Natural killer cell (primary cell): ENCODE data around the gene EGFLAM. TPM values are rescaled to one million over a fixed set of nuclear protein-coding genes. Genes with fewer than 3 reads are reported as not detected.

Experiments used
- ATAC-seq, 3 donors: fragments of 150-1000 bp in 2 of 3; fragments of 200-7000 bp in 1 of 3; cut with Tn5 transposase; 1 replicate in 1 of 3; 2 replicates in 2 of 3; pipeline ENCODE4 v1.10.0; 2021; ENCODE audit warnings: mild to moderate bottlenecking in 2 of 3, moderate library complexity in 2 of 3
- DNase-seq, 2 donors: peaks; one replicate each; pipeline versions ENCODE4 v3.0.0 to v3.0.0-alpha.2; 2013 to 2021; ENCODE audit warnings: mixed read lengths in 1 of 2
- H3K27ac ChIP-seq: one replicate; pipeline ENCODE4 v1.5.1; 2013; ENCODE audit warnings: mild to moderate bottlenecking, low read length
- H3K27me3 ChIP-seq: one replicate; pipeline ENCODE4 v1.6.1; 2013; ENCODE audit warnings: low read length; ENCODE audit not compliant: control insufficient read depth, insufficient read depth
- H3K36me3 ChIP-seq: one replicate; pipeline ENCODE4 v1.6.1; 2013; ENCODE audit warnings: low read length; ENCODE audit not compliant: control insufficient read depth, insufficient read depth
- H3K4me1 ChIP-seq: one replicate; pipeline ENCODE4 v1.6.1; 2013; ENCODE audit warnings: low read length; ENCODE audit not compliant: control insufficient read depth, insufficient read depth
- H3K4me3 ChIP-seq: one replicate; pipeline ENCODE4 v1.5.1; 2013; ENCODE audit warnings: low read length
- H3K9me3 ChIP-seq: one replicate; pipeline ENCODE4 v1.6.1; 2013; ENCODE audit warnings: low read length; ENCODE audit not compliant: control insufficient read depth, insufficient read depth
- H3K27ac Mint-ChIP-seq, 2 donors: one replicate each; pipeline ENCODE4 v1.8.0; 2022; ENCODE audit warnings: mild to moderate bottlenecking in 2 of 2, mixed read lengths in 2 of 2, moderate library complexity in 1 of 2
- H3K27me3 Mint-ChIP-seq, 2 donors: one replicate each; pipeline ENCODE4 v1.8.0; 2022; ENCODE audit warnings: low read depth in 2 of 2, mixed read lengths in 2 of 2
- H3K36me3 Mint-ChIP-seq: one replicate; pipeline ENCODE4 v1.8.0; 2022; ENCODE audit warnings: mixed read lengths
- H3K4me1 Mint-ChIP-seq, 2 donors: one replicate each; pipeline ENCODE4 v1.8.0; 2022; ENCODE audit warnings: mixed read lengths in 2 of 2
- H3K4me3 Mint-ChIP-seq: one replicate; pipeline ENCODE4 v1.8.0; 2022; ENCODE audit warnings: mild to moderate bottlenecking, moderate library complexity, mixed read lengths
- H3K9me3 Mint-ChIP-seq, 2 donors: one replicate each; pipeline ENCODE4 v1.8.0; 2022; ENCODE audit warnings: mixed read lengths in 2 of 2
- CTCF ChIP-seq: fragments of 200-600 bp; IDR thresholded peaks from one replicate; pipeline ENCODE4 v1.8.0; 2022; ENCODE audit warnings: antibody characterized with exemption
- WGBS: methylation state at CpG from one replicate; pipeline ENCODE4 v1.1.7; 2013; ENCODE audit warnings: missing lambda C conversion rate; ENCODE audit not compliant: insufficient coverage; 5-methylcytosine and 5-hydroxymethylcytosine counted together
- intact Hi-C: fragments of 100-400 bp; cut with micrococcal nuclease; formaldehyde crosslinking; loops from one replicate; pipeline ENCODE4 v1.14.2; 2022
- total RNA-seq, 4 donors: library from RNA; stranded (reverse); fragments of 120-200 nt in 1 of 4; gene quantifications; one replicate each; pipeline versions ENCODE4 v1.2.3 to v1.2.4, GENCODE V29; 2013 to 2022

The EGFLAM gene
- total RNA-seq, 3 donors from 2014 or later (not counting 1 experiment from before 2014, with no cell fraction given): not detected

DNA sequence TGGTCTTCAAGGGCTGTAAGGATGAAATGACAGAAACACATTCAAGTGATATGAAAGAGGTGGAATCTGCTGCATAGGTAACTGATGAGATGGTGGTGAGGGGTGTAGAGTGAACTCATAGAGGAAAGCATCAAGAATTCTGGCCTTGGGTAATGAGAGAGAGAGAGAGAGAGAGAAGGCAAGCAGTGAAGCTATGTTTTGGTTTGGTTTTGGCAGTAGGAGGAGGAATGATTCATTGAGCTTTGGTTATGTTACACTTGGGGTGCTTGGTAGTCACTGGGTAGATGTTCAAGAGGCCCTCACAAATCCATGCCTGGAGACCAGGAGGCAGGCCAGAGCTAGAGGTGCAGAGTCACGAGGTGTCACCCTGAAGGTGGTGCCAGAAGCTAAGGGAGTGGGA is 89.5 kb downstream of the EGFLAM start:
- Histone ChIP-seq H3K9me3 (no peaks in the 10 kb centered on the region), H3K4me1 (no peaks in the 10 kb centered on the region), H3K27ac (no peak overlapping the region), H3K36me3 (no peaks in the 10 kb centered on the region), H3K4me3 (no peak overlapping the region), H3K27me3 (no peaks in the 10 kb centered on the region)
- Mint-ChIP-seq H3K4me1 (no peaks in the 10 kb centered on the region), H3K27me3 (no peaks in the 10 kb centered on the region), H3K27ac (no peak overlapping the region), H3K4me3 (no peak overlapping the region), H3K36me3 (no peaks in the 10 kb centered on the region), H3K9me3 (peaks cover 2% of the 10 kb centered on the region in 2 donors)
- intact Hi-C loops: no loop called here
- no peak for TF ChIP-seq CTCF
- DNase-seq (no peak), ATAC-seq (no peak)
- 82% methylated on average over 1 of the region's 1 CpG for WGBS

GRCh38 chr5:38360323-38361061 is 102.1 kb downstream of the EGFLAM start:
- ATAC-seq: no peak
- H3K9me3 ChIP-seq: no peaks in the 10 kb centered on the region
- no peak for TF ChIP-seq CTCF
- DNase-seq: no peak
- Mint-ChIP-seq H3K4me1 (no peaks in the 10 kb centered on the region), H3K27me3 (peaks cover 9 to 17% of the 10 kb centered on the region in 2 donors), H3K36me3 (no peaks in the 10 kb centered on the region), H3K4me3 (no peak overlapping the region), H3K9me3 (no peaks in the 10 kb centered on the region), H3K27ac (no peak overlapping the region)
- no peaks in the 10 kb centered on the region for H3K4me1 ChIP-seq
- 94% methylated on average over 9 of the region's 11 CpGs for WGBS
- intact Hi-C loops: no loop called here
- H3K36me3 ChIP-seq: no peaks in the 10 kb centered on the region
- no peaks in the 10 kb centered on the region for H3K27me3 ChIP-seq
- H3K4me3 ChIP-seq: no peak overlapping the region
- H3K27ac ChIP-seq: no peak overlapping the region

DNA sequence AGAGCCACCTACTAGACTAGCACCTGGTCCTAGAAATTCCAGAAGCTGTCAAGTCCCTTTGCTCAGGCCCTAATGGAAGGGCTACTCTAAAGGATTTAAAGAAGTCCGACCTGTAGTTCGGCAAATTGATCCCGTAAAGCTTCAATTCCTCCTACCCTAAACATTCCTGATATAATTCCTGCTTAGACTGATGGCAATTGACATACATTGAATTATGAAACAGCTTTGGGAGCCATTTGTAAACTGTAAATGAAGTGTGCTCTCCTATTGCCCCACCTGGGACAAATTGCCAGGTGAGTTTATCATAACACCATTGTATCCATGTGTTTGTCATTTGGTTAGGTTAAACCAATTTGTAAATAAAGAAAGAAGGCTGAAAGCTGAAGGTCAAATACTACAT is 104.4 kb downstream of the EGFLAM start:
- H3K27ac Mint-ChIP-seq: no peak overlapping the region
- WGBS: 100% methylated on average over 3 of the region's 3 CpGs
- no peak for TF ChIP-seq CTCF
- H3K9me3 ChIP-seq: no peaks in the 10 kb centered on the region
- H3K4me1 ChIP-seq: no peaks in the 10 kb centered on the region
- ATAC-seq (no peak), DNase-seq (no peak)
- intact Hi-C loops: no loop called here
- no peak overlapping the region for H3K4me3 ChIP-seq
- H3K27me3 ChIP-seq: no peaks in the 10 kb centered on the region
- peaks cover 9 to 18% of the 10 kb centered on the region in 2 donors for H3K27me3 Mint-ChIP-seq
- no peak overlapping the region for H3K27ac ChIP-seq
- H3K4me3 Mint-ChIP-seq: no peak overlapping the region
- no peaks in the 10 kb centered on the region for H3K9me3 Mint-ChIP-seq
- H3K36me3 Mint-ChIP-seq: no peaks in the 10 kb centered on the region
- H3K36me3 ChIP-seq: no peaks in the 10 kb centered on the region
- no peaks in the 10 kb centered on the region for H3K4me1 Mint-ChIP-seq

- no peak for DNase-seq
- WGBS: 63% methylated on average over 2 of the region's 2 CpGs
- intact Hi-C loops: no loop called here
These were observed 106.5 kb downstream of the EGFLAM start for GRCh38 chr5:38364825-38365224.

More at GRCh38 chr5:38364825-38365224, 106.5 kb downstream of the EGFLAM start:
- H3K4me3 Mint-ChIP-seq: no peak overlapping the region
- Histone ChIP-seq H3K27me3 (peaks cover 4% of the 10 kb centered on the region), H3K4me1 (no peaks in the 10 kb centered on the region), H3K27ac (no peak overlapping the region), H3K4me3 (no peak overlapping the region), H3K36me3 (no peaks in the 10 kb centered on the region), H3K9me3 (no peaks in the 10 kb centered on the region)
- no peak for TF ChIP-seq CTCF
- no peaks in the 10 kb centered on the region for H3K4me1 Mint-ChIP-seq
- no peaks in the 10 kb centered on the region for H3K36me3 Mint-ChIP-seq
- H3K27me3 Mint-ChIP-seq: peaks cover 9 to 18% of the 10 kb centered on the region in 2 donors
- no peak overlapping the region for H3K27ac Mint-ChIP-seq
- no peaks in the 10 kb centered on the region for H3K9me3 Mint-ChIP-seq
- no peak for ATAC-seq
